HCT116 (cell line): ENCODE results near the gene AMER1.

Experiments
- CEBPB ChIP-seq: IDR thresholded peaks from 2 replicates; pipeline ENCODE4 v1.6.1; 2012; ENCODE audit warnings: low read depth
- POLR2AphosphoS5 ChIP-seq: IDR thresholded peaks from 2 replicates; pipeline ENCODE4 v1.6.1; 2011; ENCODE audit warnings: mild to moderate bottlenecking, low read depth, low read length, moderate library complexity
- ZNF274 ChIP-seq: fragments of 200-500 bp; sonication (Bioruptor generic); IDR thresholded peaks from 2 replicates; pipeline ENCODE4 v1.6.1; 2014; ENCODE audit warnings: mild to moderate bottlenecking, low read depth, low read length, inconsistent platforms
- TF ChIP-seq, protein P1 (sequence below), 3 experiments: fragments of 200-600 bp in 1 of 3; sonication (generic) in 1 of 3; IDR thresholded peaks in 2 of 3; conservative IDR thresholded peaks in 1 of 3; 2 replicates each; pipeline ENCODE4 v1.5.1; 2012 to 2017; ENCODE audit warnings: low read depth in 2 of 3, low read length in 2 of 3, antibody characterized with exemption in 1 of 3, borderline replicate concordance in 1 of 3, control low read depth in 1 of 3, mild to moderate bottlenecking in 1 of 3, mixed read lengths in 1 of 3, mixed run types in 1 of 3, moderate library complexity in 1 of 3; ENCODE audit not compliant: insufficient read depth in 1 of 3
- TF ChIP-seq, protein P2 (sequence below): IDR thresholded peaks from 2 replicates; pipeline ENCODE4 v1.6.1; 2012

DNA sequence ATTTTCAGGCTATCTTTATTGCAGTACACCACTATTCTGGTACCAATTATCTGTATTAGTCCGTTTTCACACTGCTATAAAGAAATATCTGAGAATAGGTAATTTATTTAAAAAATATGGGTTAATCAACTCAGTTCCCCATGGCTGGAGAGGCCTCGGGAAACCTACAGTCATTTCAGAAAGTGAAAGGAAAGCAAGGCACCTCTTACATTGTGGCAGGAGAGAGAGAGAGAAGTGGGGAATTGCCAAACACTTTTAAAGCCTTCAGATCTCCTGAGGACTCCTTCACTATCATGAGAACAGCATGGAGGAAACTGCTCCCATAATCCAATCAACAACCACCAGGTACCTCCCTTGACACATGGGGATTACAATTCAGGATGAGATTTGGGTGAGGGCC is 54.7 kb downstream of the AMER1 start:
- no peak for TF ChIP-seq ZNF274
- TF ChIP-seq, protein P1, sequence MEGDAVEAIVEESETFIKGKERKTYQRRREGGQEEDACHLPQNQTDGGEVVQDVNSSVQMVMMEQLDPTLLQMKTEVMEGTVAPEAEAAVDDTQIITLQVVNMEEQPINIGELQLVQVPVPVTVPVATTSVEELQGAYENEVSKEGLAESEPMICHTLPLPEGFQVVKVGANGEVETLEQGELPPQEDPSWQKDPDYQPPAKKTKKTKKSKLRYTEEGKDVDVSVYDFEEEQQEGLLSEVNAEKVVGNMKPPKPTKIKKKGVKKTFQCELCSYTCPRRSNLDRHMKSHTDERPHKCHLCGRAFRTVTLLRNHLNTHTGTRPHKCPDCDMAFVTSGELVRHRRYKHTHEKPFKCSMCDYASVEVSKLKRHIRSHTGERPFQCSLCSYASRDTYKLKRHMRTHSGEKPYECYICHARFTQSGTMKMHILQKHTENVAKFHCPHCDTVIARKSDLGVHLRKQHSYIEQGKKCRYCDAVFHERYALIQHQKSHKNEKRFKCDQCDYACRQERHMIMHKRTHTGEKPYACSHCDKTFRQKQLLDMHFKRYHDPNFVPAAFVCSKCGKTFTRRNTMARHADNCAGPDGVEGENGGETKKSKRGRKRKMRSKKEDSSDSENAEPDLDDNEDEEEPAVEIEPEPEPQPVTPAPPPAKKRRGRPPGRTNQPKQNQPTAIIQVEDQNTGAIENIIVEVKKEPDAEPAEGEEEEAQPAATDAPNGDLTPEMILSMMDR (IDR thresholded peaks at IDR 0.05 in 2 of 3, conservative IDR thresholded peaks at IDR 0.05 in 1 of 3; ENCODE audit: borderline replicate concordance in 1 of 3, insufficient read depth in 1 of 3, low read depth in 2 of 3, low read length in 2 of 3): no peak
- no peak for TF ChIP-seq CEBPB
- no peak for TF ChIP-seq POLR2AphosphoS5
- TF ChIP-seq, protein P2, sequence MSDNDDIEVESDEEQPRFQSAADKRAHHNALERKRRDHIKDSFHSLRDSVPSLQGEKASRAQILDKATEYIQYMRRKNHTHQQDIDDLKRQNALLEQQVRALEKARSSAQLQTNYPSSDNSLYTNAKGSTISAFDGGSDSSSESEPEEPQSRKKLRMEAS: no peak
